Liver (tissue), 9 donors: ENCODE measurements around the gene KCNK10. TPM values are rescaled to one million over a fixed set of nuclear protein-coding genes. Genes with fewer than 3 reads are reported as not detected.

Experiments used
- DNase-seq: peaks from one replicate; pipeline ENCODE4 v3.0.0-alpha.2; 2017; ENCODE audit warnings: low spot score
- H3K27ac ChIP-seq, 2 donors: one replicate each; pipeline ENCODE4 v1.7.0; 2013; ENCODE audit warnings: inconsistent platforms in 2 of 2, low read length in 2 of 2, control low read depth in 1 of 2, low read depth in 1 of 2, mild to moderate bottlenecking in 1 of 2
- H3K27me3 ChIP-seq, 4 donors: one replicate each; pipeline versions ENCODE4 v1.6.1 to v1.7.0; 2013; ENCODE audit warnings: low read length in 3 of 4, inconsistent platforms in 1 of 4, mild to moderate bottlenecking in 1 of 4, moderate library complexity in 1 of 4; ENCODE audit not compliant: control insufficient read depth in 4 of 4, insufficient read depth in 4 of 4
- H3K36me3 ChIP-seq, 4 donors: one replicate each; pipeline versions ENCODE4 v1.6.1 to v1.7.0; 2013; ENCODE audit warnings: low read length in 3 of 4, mild to moderate bottlenecking in 3 of 4, low read depth in 1 of 4, moderate library complexity in 1 of 4; ENCODE audit not compliant: control insufficient read depth in 4 of 4, insufficient read depth in 3 of 4
- H3K4me1 ChIP-seq, 4 donors: one replicate each; pipeline versions ENCODE4 v1.6.1 to v1.7.0; 2013; ENCODE audit warnings: low read length in 3 of 4, mild to moderate bottlenecking in 3 of 4, moderate library complexity in 1 of 4; ENCODE audit not compliant: control insufficient read depth in 4 of 4, insufficient read depth in 4 of 4
- H3K4me3 ChIP-seq, 3 donors: one replicate each; pipeline versions ENCODE4 v1.6.1 to v1.7.0; 2013; ENCODE audit warnings: low read length in 3 of 3, control low read depth in 1 of 3, low read depth in 1 of 3, mild to moderate bottlenecking in 1 of 3
- H3K9ac ChIP-seq, 2 donors: one replicate each; pipeline ENCODE4 v1.7.0; 2013; ENCODE audit warnings: low read length in 2 of 2, mild to moderate bottlenecking in 2 of 2, moderate library complexity in 2 of 2, control low read depth in 1 of 2, low read depth in 1 of 2
- H3K9me3 ChIP-seq, 4 donors: one replicate each; pipeline versions ENCODE4 v1.6.1 to v1.7.0; 2013; ENCODE audit warnings: low read length in 3 of 4; ENCODE audit not compliant: control insufficient read depth in 4 of 4
- ATF3 ChIP-seq: IDR thresholded peaks from 2 replicates; pipeline ENCODE4 v1.6.1; 2016; ENCODE audit warnings: antibody characterized with exemption
- CTCF ChIP-seq: fragments of 150-350 bp; IDR thresholded peaks from 2 replicates; pipeline ENCODE4 v1.5.1; 2017; ENCODE audit warnings: improper control_type of control experiment, low read depth, low read length; ENCODE audit not compliant: missing input control
- EGR1 ChIP-seq, 2 donors: IDR thresholded peaks; 2 replicates each; pipeline ENCODE4 v1.6.1; 2016 to 2018; ENCODE audit warnings: antibody characterized with exemption in 2 of 2, low read depth in 2 of 2
- FOXA2 ChIP-seq: IDR thresholded peaks from 2 replicates; pipeline ENCODE4 v1.6.1; 2016; ENCODE audit warnings: antibody characterized with exemption
- GABPA ChIP-seq, 2 donors: IDR thresholded peaks in 1 of 2; conservative IDR thresholded peaks in 1 of 2; 2 replicates each; pipeline ENCODE4 v1.6.1; 2016; ENCODE audit warnings: antibody characterized with exemption in 2 of 2, mild to moderate bottlenecking in 1 of 2, moderate library complexity in 1 of 2
- HNF4A ChIP-seq, 2 donors: conservative IDR thresholded peaks; 2 replicates each; pipeline ENCODE4 v1.6.1; 2016; ENCODE audit warnings: antibody characterized with exemption in 2 of 2, mild to moderate bottlenecking in 2 of 2
- HNF4G ChIP-seq: IDR thresholded peaks from 2 replicates; pipeline ENCODE4 v1.6.1; 2016; ENCODE audit warnings: antibody characterized with exemption
- JUND ChIP-seq, 2 donors: IDR thresholded peaks; 2 replicates each; pipeline ENCODE4 v1.6.1; 2016; ENCODE audit warnings: antibody characterized with exemption in 2 of 2
- MAX ChIP-seq: IDR thresholded peaks from 2 replicates; pipeline ENCODE4 v1.6.1; 2016; ENCODE audit warnings: antibody characterized with exemption
- RAD21 ChIP-seq, 2 donors: IDR thresholded peaks; 2 replicates each; pipeline ENCODE4 v1.6.1; 2016; ENCODE audit warnings: antibody characterized with exemption in 2 of 2, mild to moderate bottlenecking in 2 of 2
- REST ChIP-seq: IDR thresholded peaks from 2 replicates; pipeline ENCODE4 v1.6.1; 2016; ENCODE audit warnings: antibody characterized with exemption, mild to moderate bottlenecking
- RXRA ChIP-seq, 2 donors: IDR thresholded peaks; 2 replicates each; pipeline ENCODE4 v1.6.1; 2017 to 2018; ENCODE audit warnings: antibody characterized with exemption in 2 of 2, mild to moderate bottlenecking in 1 of 2
- SP1 ChIP-seq: IDR thresholded peaks from 2 replicates; pipeline ENCODE4 v1.6.1; 2018; ENCODE audit warnings: antibody characterized with exemption, mild to moderate bottlenecking
- TAF1 ChIP-seq: conservative IDR thresholded peaks from 2 replicates; pipeline ENCODE4 v1.6.1; 2016; ENCODE audit warnings: antibody characterized with exemption, mild to moderate bottlenecking
- YY1 ChIP-seq: IDR thresholded peaks from 2 replicates; pipeline ENCODE4 v1.6.1; 2016; ENCODE audit warnings: antibody characterized with exemption, mild to moderate bottlenecking
- ZBTB33 ChIP-seq: IDR thresholded peaks from 2 replicates; pipeline ENCODE4 v1.6.1; 2016; ENCODE audit warnings: antibody characterized with exemption
- WGBS: extraction: QIAGEN DNeasy Blood & Tissue Kit; methylation state at CpG from one replicate; pipeline ENCODE4 v1.1.7; 2013; 5-methylcytosine and 5-hydroxymethylcytosine counted together
- polyA plus RNA-seq, 2 donors: library from polyadenylated mRNA; stranded (reverse) in 1 of 2; unstranded in 1 of 2; fragments of 200-250 nt in 1 of 2; fragments of >200 nt in 1 of 2; fragmentation: Nextera tagmentation in 1 of 2; extraction: Ambion mirVana in 1 of 2; gene quantifications; one replicate each; pipeline versions ENCODE4 v1.2.1 to v1.2.3, GENCODE V29; 2013 to 2015
- total RNA-seq, 2 donors: library from RNA; depleted of rRNA; stranded (reverse); fragments of >200 nt; gene quantifications; one replicate each; pipeline ENCODE4 v1.2.3, GENCODE V29; 2014
- donor health status: healthy.
- donor health status: healthy.
- donor health status: healthy.
- donor health status: healthy.
- donor health status: healthy.

Gene KCNK10
- total and polyA plus RNA-seq, 4 donors: 0.05 TPM; not detected in 3

GRCh38 chr14:88299865-88300530, 23.1 kb downstream of the KCNK10 start:
- Histone ChIP-seq H3K27me3 (no peaks in the 10 kb centered on the region), H3K9me3 (no peaks in the 10 kb centered on the region), H3K36me3 (no peaks in the 10 kb centered on the region), H3K9ac (no peak overlapping the region), H3K4me1 (peaks cover 7 to 9% (median 8%) of the 10 kb centered on the region in 4 donors), H3K27ac (no peak overlapping the region), H3K4me3 (no peak overlapping the region)
- 66% methylated on average over 6 of the region's 6 CpGs for WGBS
- TF ChIP-seq GABPA (IDR thresholded peaks at IDR 0.05 in 1 of 2, conservative IDR thresholded peaks at IDR 0.05 in 1 of 2) (no peak), REST (no peak), EGR1 (IDR thresholded peaks at IDR 0.05; ENCODE audit: low read depth in 2 of 2) (no peak)
- DNase-seq: no peak

GRCh38 chr14:88297306-88297705, 25.8 kb downstream of the KCNK10 start:
- peaks cover 7 to 9% (median 8%) of the 10 kb centered on the region in 4 donors for H3K4me1 ChIP-seq
- no peak for DNase-seq
- H3K4me3 ChIP-seq: no peak overlapping the region
- 33% methylated on average over 5 of the region's 5 CpGs for WGBS
- no peaks in the 10 kb centered on the region for H3K36me3 ChIP-seq
- no peak overlapping the region for H3K27ac ChIP-seq
- H3K9me3 ChIP-seq: no peaks in the 10 kb centered on the region
- H3K9ac ChIP-seq: no peak overlapping the region
- TF ChIP-seq HNF4G (no peak), ZBTB33 (no peak), SP1 (no peak), MAX (no peak), YY1 (no peak), TAF1 (no peak)
- no peaks in the 10 kb centered on the region for H3K27me3 ChIP-seq

- no peak overlapping the region for H3K9ac ChIP-seq
- WGBS: 88% methylated on average over 4 of the region's 4 CpGs
- no peak overlapping the region for H3K27ac ChIP-seq
- TF ChIP-seq CTCF (no peak), JUND (IDR thresholded peaks at IDR 0.05) (no peak), YY1 (no peak), HNF4G (no peak), RXRA (IDR thresholded peaks at IDR 0.05) (no peak), ATF3 (no peak), FOXA2 (no peak), TAF1 (no peak), HNF4A (conservative IDR thresholded peaks at IDR 0.05) (no peak), GABPA (IDR thresholded peaks at IDR 0.05 in 1 of 2, conservative IDR thresholded peaks at IDR 0.05 in 1 of 2) (no peak), RAD21 (IDR thresholded peaks at IDR 0.05) (no peak), MAX (no peak)
- no peaks in the 10 kb centered on the region for H3K27me3 ChIP-seq
- H3K9me3 ChIP-seq: no peaks in the 10 kb centered on the region
- H3K4me1 ChIP-seq: peaks cover 4 to 7% (median 5%) of the 10 kb centered on the region in 4 donors
- no peaks in the 10 kb centered on the region for H3K36me3 ChIP-seq
- no peak overlapping the region for H3K4me3 ChIP-seq
- no peak for DNase-seq
These were observed 26.7 kb downstream of the KCNK10 start for GRCh38 chr14:88296351-88296750.
